SK-N-MC (cell line): ENCODE results near the gene LONP2.
A peak's percentile ranks its signal among the peaks of the same experiment; 100 is the strongest.
"Not testable (repeated sequence)": the region's sequence is repeated elsewhere in the genome, so short reads cannot be mapped to it uniquely, and the experiment has no call there.

Source experiments
- DNase-seq: peaks from one replicate; pipeline ENCODE4 v3.0.0-alpha.2; 2011; ENCODE audit warnings: low read depth, low spot score
- H3K27ac ChIP-seq: fragments of 200-600 bp; sonication (generic); 2 replicates; pipeline ENCODE4 v1.5.1; 2016; ENCODE audit warnings: mixed run types
- H3K36me3 ChIP-seq: fragments of 200-600 bp; sonication (generic); 2 replicates; pipeline ENCODE4 v1.6.1; 2017; ENCODE audit warnings: antibody characterized with exemption, low read length, mixed read lengths; ENCODE audit not compliant: insufficient read depth
- H3K4me3 ChIP-seq: fragments of 200-600 bp; sonication (generic); 2 replicates; pipeline ENCODE4 v1.5.1; 2016
- H3K9ac ChIP-seq: fragments of 200-600 bp; sonication (generic); 2 replicates; pipeline ENCODE4 v1.8.0; 2017; ENCODE audit warnings: mixed run types, mixed read lengths; ENCODE audit not compliant: insufficient read length
- H3K9me3 ChIP-seq: fragments of 200-600 bp; sonication (generic); 2 replicates; pipeline ENCODE4 v1.6.1; 2017; ENCODE audit warnings: low read depth, mild to moderate bottlenecking, antibody characterized with exemption, low read length, moderate library complexity, mixed read lengths
- EZH2 ChIP-seq: fragments of 200-600 bp; sonication (generic); IDR thresholded peaks from one replicate; pipeline ENCODE4 v1.6.1; 2017; ENCODE audit warnings: antibody characterized with exemption
- FOXP2 ChIP-seq: optimal IDR thresholded peaks from 2 replicates; pipeline ENCODE3; 2011; ENCODE audit warnings: mild to moderate bottlenecking, moderate library complexity; ENCODE audit not compliant: insufficient read depth; ENCODE audit errors: extremely low read length, control extremely low read depth
- POLR2AphosphoS5 ChIP-seq: IDR thresholded peaks from 2 replicates; pipeline ENCODE4 v1.6.1; 2012; ENCODE audit warnings: mild to moderate bottlenecking, low read depth, low read length, borderline replicate concordance

The LONP2 gene

DNA sequence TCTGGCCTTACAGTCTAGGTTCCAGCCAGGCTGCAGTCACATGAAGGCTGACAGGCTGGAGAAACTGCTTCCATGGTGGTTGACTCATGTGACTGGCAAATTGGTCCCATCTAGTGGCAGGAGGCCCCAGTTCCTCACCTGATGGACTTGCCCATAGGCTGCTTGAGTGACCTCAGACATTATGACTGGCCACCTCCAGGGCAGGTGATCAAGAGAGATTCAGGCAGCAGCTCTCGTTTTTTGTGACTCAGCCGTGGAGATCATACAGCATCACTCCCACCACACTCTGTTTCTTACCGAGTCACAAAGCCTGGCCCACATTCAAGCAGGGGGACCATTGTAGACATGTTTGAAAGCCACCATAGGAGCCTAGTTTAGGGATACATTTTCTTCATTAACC is 106.6 kb downstream of the LONP2 start:
- Histone ChIP-seq H3K27ac (no peak overlapping the region), H3K4me3 (no peak overlapping the region), H3K9ac (no peak overlapping the region), H3K36me3 (no peaks in the 10 kb centered on the region; the same call in 1 of the 2 replicates), H3K9me3 (no peaks in the 10 kb centered on the region)
- TF ChIP-seq POLR2AphosphoS5, result no peak
- no peak for TF ChIP-seq FOXP2
- no peak for TF ChIP-seq EZH2
- DNase-seq, result no peak

DNA sequence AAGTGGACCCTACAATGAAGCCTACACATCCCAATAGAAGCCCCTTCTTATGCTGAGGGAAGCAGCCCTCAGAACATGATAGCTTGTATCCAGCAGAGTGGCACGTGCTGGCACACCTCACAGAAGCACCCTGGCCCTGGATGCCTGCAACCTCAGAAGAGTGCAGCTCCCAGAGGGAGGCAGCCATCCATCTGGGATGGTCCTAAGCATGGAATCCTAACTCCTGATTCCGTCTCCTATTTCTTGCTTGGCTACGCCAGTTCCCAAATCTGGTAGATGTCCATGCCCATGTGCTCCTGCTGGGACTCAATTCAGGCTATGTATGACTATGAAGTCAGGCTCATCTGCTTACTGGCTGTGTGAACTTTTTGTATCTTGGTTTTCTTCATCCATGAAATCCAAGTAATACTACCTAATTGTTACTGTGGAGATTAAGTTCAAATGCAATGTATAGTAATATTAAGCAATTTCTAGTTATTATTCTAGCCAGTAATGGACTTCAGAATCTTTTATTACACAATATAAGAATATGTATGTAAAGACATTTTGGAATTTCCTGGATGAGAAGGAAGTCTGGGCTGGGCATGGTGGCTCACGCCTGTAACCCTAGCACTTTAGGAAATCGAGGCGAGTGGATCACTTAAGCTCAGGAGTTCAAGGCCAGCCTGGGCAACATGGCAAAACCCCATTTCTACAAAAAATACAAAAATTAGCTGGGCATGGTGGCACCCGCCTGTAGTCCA is 108.7 kb downstream of the LONP2 start:
- H3K36me3 ChIP-seq, result peaks cover 3% of the 10 kb centered on the region; the same call in 1 of the 2 replicates
- DNase-seq, result no peak
- no peak overlapping the region for H3K4me3 ChIP-seq
- TF ChIP-seq EZH2 (no peak), FOXP2 (no peak), POLR2AphosphoS5 (no peak)
- H3K27ac ChIP-seq, result no peak overlapping the region
- H3K9me3 ChIP-seq, result no peaks in the 10 kb centered on the region
- H3K9ac ChIP-seq, result no peak overlapping the region

DNA sequence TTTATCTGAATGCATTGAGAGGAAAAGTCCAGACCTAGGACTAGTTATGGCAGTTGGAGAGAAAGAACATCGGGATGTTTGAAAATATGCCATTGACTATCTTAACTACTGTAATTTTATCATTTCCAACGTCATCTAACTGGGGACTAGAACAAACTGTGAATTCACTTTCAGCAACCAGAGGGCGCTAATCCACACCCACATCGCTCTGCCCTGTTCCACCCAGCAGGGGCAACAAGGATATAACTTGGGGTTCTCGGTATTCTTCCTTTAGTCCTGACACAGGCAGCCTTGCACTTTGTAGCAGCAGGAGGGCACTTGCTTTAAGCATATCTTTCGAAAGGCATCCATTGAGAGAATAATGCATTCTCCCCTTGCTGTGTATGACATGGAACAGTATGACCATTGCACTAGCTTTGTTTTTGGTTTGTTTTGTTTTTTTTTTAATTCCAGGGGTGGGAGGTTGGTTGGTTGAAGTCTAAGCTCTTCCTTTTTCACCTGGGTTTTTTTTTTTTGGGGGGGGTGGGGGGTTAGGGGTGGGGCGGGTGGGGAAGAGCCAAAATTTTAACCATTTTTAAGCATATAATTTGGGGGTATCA is 109.6 kb downstream of the LONP2 start:
- Histone ChIP-seq H3K9me3 (no peaks in the 10 kb centered on the region), H3K27ac (no peak overlapping the region), H3K9ac (no peak overlapping the region), H3K4me3 (no peak overlapping the region), H3K36me3 (peaks cover 3% of the 10 kb centered on the region; the same call in 1 of the 2 replicates)
- TF ChIP-seq POLR2AphosphoS5, result no peak
- no peak for TF ChIP-seq FOXP2
- TF ChIP-seq EZH2, result no peak
- peak; percentile 40 for DNase-seq

DNA sequence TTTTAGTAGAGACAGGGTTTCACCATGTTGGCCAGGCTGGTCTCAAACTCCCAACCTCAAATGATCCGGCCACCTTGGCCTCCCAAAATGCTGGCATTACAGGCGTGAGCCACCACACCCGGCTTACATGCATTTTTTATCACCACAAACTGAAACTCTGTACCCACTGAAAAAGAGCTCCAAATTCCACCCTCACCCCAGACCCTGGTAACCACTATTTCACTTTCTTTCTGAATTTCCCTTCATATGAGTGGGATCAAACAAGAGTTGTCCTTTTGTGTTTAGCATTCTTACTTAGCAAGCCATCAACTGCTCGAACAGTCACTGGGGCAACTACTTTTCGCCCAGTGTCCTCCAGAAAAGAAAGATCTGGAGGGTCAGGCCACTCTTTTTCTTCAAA is 110.3 kb downstream of the LONP2 start:
- H3K4me3 ChIP-seq, H3K27ac ChIP-seq, H3K9ac ChIP-seq, H3K36me3 ChIP-seq, DNase-seq, H3K9me3 ChIP-seq: not testable (repeated sequence)

DNA sequence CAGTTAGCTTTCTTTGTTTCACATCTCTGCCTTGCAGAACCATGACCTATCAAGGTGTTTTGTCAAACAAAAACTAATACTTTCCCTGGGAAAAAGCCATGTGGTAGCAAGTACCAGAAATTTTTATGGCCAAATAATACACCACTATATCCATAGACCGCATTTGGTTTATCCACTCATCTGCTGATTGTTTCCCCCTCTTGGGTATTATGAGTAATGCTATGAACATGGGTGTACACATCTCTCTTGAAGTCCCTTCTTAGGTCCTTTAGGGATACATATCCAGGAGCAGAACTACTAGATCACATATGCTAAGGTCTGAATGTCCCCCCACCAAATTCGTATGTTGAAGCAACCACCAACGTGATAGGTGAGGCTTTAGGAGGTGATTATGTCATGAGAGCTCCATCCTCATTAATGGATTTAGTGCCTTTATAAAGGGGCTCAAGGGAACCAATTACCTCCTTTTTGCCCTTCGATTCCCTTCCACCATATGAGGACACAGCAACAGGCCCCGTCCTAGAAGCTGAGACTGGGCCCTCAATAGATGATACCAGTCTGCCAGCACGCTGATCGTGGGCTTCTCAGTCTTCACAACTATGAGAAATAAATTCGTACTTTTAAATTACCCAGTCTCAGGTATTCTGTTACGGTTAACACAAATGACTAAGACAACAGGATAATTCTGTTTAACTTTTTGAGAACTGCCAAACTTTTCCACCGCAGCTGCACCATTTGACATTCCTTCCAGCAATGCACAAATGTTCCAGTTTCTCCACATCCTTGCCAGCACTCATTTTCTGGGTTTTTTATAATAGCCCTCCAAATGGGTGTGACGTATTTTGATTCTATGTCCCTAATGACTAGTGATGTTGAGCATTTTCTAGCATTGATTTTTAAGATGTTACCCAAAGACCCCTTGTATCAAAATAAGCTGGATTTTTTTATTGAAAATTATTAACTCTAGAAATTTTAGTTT is 111.1 kb downstream of the LONP2 start:
- no peak overlapping the region for H3K27ac ChIP-seq
- no peak for TF ChIP-seq EZH2
- no peak for TF ChIP-seq FOXP2
- TF ChIP-seq POLR2AphosphoS5, result no peak
- H3K9me3 ChIP-seq, result no peaks in the 10 kb centered on the region
- no peak for DNase-seq
- peaks cover 3% of the 10 kb centered on the region; the same call in 1 of the 2 replicates for H3K36me3 ChIP-seq
- no peak overlapping the region for H3K9ac ChIP-seq
- no peak overlapping the region for H3K4me3 ChIP-seq

DNA sequence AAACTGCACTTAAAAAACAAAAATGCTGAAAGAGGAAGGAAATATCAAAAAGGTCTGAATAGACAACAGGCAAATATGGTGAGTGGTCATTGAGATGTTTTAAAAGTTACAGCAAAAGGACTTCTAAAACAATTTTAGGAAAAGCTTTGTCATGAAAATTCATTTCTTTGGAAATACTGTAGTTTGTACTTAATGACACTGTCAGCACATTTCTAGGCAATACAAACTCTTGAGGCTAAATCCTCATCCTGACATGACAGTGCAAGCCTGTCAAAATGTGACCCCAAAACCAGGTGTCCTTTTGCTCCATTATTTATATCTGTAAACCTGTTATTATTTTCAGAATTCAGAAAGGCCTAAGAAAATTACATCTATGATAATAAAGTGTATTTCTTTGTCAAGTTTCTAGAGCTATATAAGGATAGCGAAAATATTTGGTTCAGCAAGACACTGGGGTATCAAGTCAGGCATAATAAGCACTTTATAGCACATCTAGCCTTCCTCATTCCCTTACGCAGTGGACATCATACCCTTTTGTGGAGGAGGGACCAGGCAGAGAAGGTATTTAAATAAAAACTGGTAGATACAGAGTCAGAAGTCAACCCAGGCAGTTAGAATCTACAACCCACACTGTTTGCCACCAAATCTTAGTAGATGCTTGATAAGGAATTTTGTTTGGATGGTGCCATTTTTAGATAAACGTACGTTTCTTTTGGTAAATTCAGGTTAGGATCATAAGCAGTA is 112.7 kb downstream of the LONP2 start:
- no peak for DNase-seq
- Histone ChIP-seq H3K9me3 (no peaks in the 10 kb centered on the region), H3K36me3 (peaks cover 7% of the 10 kb centered on the region; the same call in 1 of the 2 replicates), H3K9ac (no peak overlapping the region), H3K4me3 (no peak overlapping the region), H3K27ac (no peak overlapping the region)
- TF ChIP-seq EZH2 (no peak), FOXP2 (no peak), POLR2AphosphoS5 (no peak)

DNA sequence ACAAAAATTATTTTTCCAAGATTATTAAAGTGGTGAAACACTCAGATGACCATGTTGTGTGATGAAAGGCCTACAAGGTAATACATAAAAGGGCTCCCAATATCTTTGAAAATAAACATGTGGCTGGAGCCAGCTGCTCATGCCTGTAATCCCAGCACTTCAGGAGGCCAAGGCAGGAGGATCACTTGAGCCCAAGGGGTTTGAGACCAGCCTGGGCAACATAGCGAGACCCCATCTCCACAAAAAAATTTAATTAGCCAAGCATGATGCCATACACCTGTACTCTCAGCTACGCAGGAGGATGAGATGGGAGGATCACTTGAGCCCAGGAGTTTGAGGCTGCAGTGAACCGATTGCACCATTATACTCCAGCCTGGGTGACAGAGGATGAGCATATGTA is 114.3 kb downstream of the LONP2 start:
- no peak overlapping the region for H3K27ac ChIP-seq
- no peak overlapping the region for H3K9ac ChIP-seq
- H3K4me3 ChIP-seq, result no peak overlapping the region
- no peak for TF ChIP-seq EZH2
- TF ChIP-seq POLR2AphosphoS5, result no peak
- no peak for TF ChIP-seq FOXP2
- H3K36me3 ChIP-seq, result peaks cover 10% of the 10 kb centered on the region; the same call in 1 of the 2 replicates
- DNase-seq, result no peak
- no peaks in the 10 kb centered on the region for H3K9me3 ChIP-seq
